HCT116 (cell line): ENCODE data around the gene KCND3. TPM values are rescaled to one million over a fixed set of nuclear protein-coding genes. Genes with fewer than 3 reads are reported as not detected.

ENCODE experiments used
- ATAC-seq: fragments of 200-7000 bp; cut with Tn5 transposase; 2 replicates; pipeline ENCODE4 v1.9.1; 2020; ENCODE audit warnings: mild to moderate bottlenecking, moderate library complexity
- BruUV-seq: library from RNA; stranded (reverse); fragments of 400-500 nt; replicated peaks from 2 replicates; lab custom pipeline; 2021; lab: Mats Ljungman, UMichigan
- CTCF ChIA-PET: fragments of 300-600 bp; sonication (Branson Sonifier 250); formaldehyde crosslinking; loops from one replicate; lab custom pipeline; 2021; ENCODE audit warnings: antibody characterized with exemption; lab: Charles Lee
- POLR2A ChIA-PET: fragments of 300-600, 350-600 bp; sonication (Branson Sonifier 250); formaldehyde crosslinking; loops from one replicate; lab custom pipeline; 2021; ENCODE audit warnings: antibody characterized with exemption; lab: Charles Lee
- RAD21 ChIA-PET, 2 experiments: fragments of 300-600 bp; sonication (Branson Sonifier 250); formaldehyde crosslinking; loops; one replicate each; lab custom pipeline; 2023; ENCODE audit warnings: low total read pairs in 2 of 2; ENCODE audit not compliant: uncharacterized antibody in 2 of 2, unreplicated experiment in 2 of 2, low non-redundant PET in 1 of 2; lab: Charles Lee
- DNase-seq: peaks from one replicate; pipeline ENCODE4 v3.0.0-alpha.2; 2010; ENCODE audit warnings: low read depth, low spot score
- H2AFZ ChIP-seq: fragments of 200-600 bp; shearing (Covaris generic), sonication (generic); 2 replicates; pipeline ENCODE4 v1.6.1; 2017; ENCODE audit warnings: low read depth, mixed run types, mixed read lengths, antibody characterized with exemption, low read length; ENCODE audit not compliant: poor library complexity, severe bottlenecking
- H3K27ac ChIP-seq: 2 replicates; pipeline ENCODE4 v1.5.1; 2012; ENCODE audit warnings: low read depth, low read length
- H3K27me3 ChIP-seq: fragments of 200-600 bp; sonication (generic); 2 replicates; pipeline ENCODE4 v1.6.1; 2016; ENCODE audit warnings: mixed run types, low read length, mixed read lengths; ENCODE audit not compliant: insufficient read depth
- H3K36me3 ChIP-seq, 2 experiments: fragments of 200-500 bp in 1 of 2; fragments of 200-600 bp in 1 of 2; sonication (Bioruptor generic) in 1 of 2; sonication (generic) in 1 of 2; 2 replicates each; pipeline versions ENCODE4 v1.5.1 to v1.6.1; 2014 to 2016; ENCODE audit warnings: low read length in 2 of 2, inconsistent platforms in 1 of 2, mixed read lengths in 1 of 2, mixed run types in 1 of 2; ENCODE audit not compliant: insufficient read depth in 2 of 2, control insufficient read depth in 1 of 2
- H3K4me1 ChIP-seq, 2 experiments: fragments of 200-600 bp in 1 of 2; sonication (generic) in 1 of 2; 2 replicates each; pipeline versions ENCODE4 v1.5.1 to v1.6.1; 2012 to 2017; ENCODE audit warnings: low read length in 2 of 2, inconsistent platforms in 1 of 2, mild to moderate bottlenecking in 1 of 2, mixed read lengths in 1 of 2, mixed run types in 1 of 2, moderate library complexity in 1 of 2; ENCODE audit not compliant: insufficient read depth in 2 of 2, control insufficient read depth in 1 of 2
- H3K4me2 ChIP-seq: fragments of 200-600 bp; sonication (generic); 2 replicates; pipeline ENCODE4 v1.6.1; 2017; ENCODE audit warnings: mixed run types, low read length, mixed read lengths
- H3K4me3 ChIP-seq, 2 experiments: fragments of 200-600 bp in 1 of 2; sonication (generic) in 1 of 2; replicated peaks in 1 of 2; 2 replicates each; pipeline ENCODE4 v1.5.1; 2011 to 2016; ENCODE audit warnings: low read length in 2 of 2, control low read depth in 1 of 2, low read depth in 1 of 2, mild to moderate bottlenecking in 1 of 2, mixed read lengths in 1 of 2, mixed run types in 1 of 2
- H3K79me2 ChIP-seq: fragments of 200-600 bp; sonication (generic); 2 replicates; pipeline ENCODE4 v1.6.1; 2017; ENCODE audit warnings: mild to moderate bottlenecking, mixed run types, low read length, moderate library complexity, mixed read lengths; ENCODE audit not compliant: insufficient read depth
- H3K9ac ChIP-seq: fragments of 200-600 bp; sonication (generic); 2 replicates; pipeline ENCODE4 v1.6.1; 2016; ENCODE audit warnings: low read length, mixed read lengths
- H3K9me2 ChIP-seq: fragments of 200-600 bp; sonication (generic), shearing (Covaris generic); 2 replicates; pipeline ENCODE4 v1.6.1; 2017; ENCODE audit warnings: mixed run types, mild to moderate bottlenecking, moderate library complexity; ENCODE audit not compliant: insufficient read depth
- H3K9me3 ChIP-seq, 2 experiments: fragments of 200-500 bp in 1 of 2; fragments of 200-600 bp in 1 of 2; sonication (Bioruptor generic) in 1 of 2; sonication (generic) in 1 of 2; 2 replicates each; pipeline ENCODE4 v1.6.1; 2014 to 2017; ENCODE audit warnings: low read length in 2 of 2, mixed read lengths in 2 of 2, inconsistent platforms in 1 of 2, low read depth in 1 of 2, mild to moderate bottlenecking in 1 of 2, mixed run types in 1 of 2, moderate library complexity in 1 of 2; ENCODE audit not compliant: control insufficient read depth in 1 of 2, insufficient read depth in 1 of 2
- H4K20me1 ChIP-seq: fragments of 200-600 bp; sonication (generic), shearing (Covaris generic); 2 replicates; pipeline ENCODE4 v1.6.1; 2017; ENCODE audit warnings: mixed run types, mild to moderate bottlenecking, moderate library complexity; ENCODE audit not compliant: insufficient read depth
- CBX3 ChIP-seq: IDR thresholded peaks from 2 replicates; pipeline ENCODE4 v1.6.1; 2012; ENCODE audit warnings: low read depth
- EGR1 ChIP-seq: IDR thresholded peaks from 2 replicates; pipeline ENCODE4 v1.6.1; 2012; ENCODE audit warnings: low read depth
- SIN3A ChIP-seq: IDR thresholded peaks from 2 replicates; pipeline ENCODE4 v1.6.1; 2012; ENCODE audit warnings: low read depth
- SRF ChIP-seq: IDR thresholded peaks from 2 replicates; pipeline ENCODE4 v1.6.1; 2012; ENCODE audit warnings: low read depth
- YY1 ChIP-seq: IDR thresholded peaks from 2 replicates; pipeline ENCODE4 v1.6.1; 2011; ENCODE audit warnings: low read length, low read depth, moderate library complexity, mild to moderate bottlenecking; ENCODE audit not compliant: insufficient replicate concordance; ENCODE audit errors: extremely low read depth
- intact Hi-C: fragments of 100-400 bp; cut with micrococcal nuclease; formaldehyde crosslinking; loops from 2 replicates; pipeline ENCODE4 v1.10.0; 2022
- total RNA-seq: library from RNA; stranded (reverse); gene quantifications from one replicate; pipeline ENCODE4 v1.2.1, GENCODE V29; 2021; ENCODE audit not compliant: unreplicated experiment
- TF ChIP-seq, protein P1 (sequence below): IDR thresholded peaks from 2 replicates; pipeline ENCODE4 v1.6.1; 2011; ENCODE audit warnings: mild to moderate bottlenecking, low read length, moderate library complexity; ENCODE audit not compliant: insufficient replicate concordance; ENCODE audit errors: extremely low read depth

The KCND3 gene
- total RNA-seq, 1 experiment from 2014 or later = 0.44 TPM

DNA sequence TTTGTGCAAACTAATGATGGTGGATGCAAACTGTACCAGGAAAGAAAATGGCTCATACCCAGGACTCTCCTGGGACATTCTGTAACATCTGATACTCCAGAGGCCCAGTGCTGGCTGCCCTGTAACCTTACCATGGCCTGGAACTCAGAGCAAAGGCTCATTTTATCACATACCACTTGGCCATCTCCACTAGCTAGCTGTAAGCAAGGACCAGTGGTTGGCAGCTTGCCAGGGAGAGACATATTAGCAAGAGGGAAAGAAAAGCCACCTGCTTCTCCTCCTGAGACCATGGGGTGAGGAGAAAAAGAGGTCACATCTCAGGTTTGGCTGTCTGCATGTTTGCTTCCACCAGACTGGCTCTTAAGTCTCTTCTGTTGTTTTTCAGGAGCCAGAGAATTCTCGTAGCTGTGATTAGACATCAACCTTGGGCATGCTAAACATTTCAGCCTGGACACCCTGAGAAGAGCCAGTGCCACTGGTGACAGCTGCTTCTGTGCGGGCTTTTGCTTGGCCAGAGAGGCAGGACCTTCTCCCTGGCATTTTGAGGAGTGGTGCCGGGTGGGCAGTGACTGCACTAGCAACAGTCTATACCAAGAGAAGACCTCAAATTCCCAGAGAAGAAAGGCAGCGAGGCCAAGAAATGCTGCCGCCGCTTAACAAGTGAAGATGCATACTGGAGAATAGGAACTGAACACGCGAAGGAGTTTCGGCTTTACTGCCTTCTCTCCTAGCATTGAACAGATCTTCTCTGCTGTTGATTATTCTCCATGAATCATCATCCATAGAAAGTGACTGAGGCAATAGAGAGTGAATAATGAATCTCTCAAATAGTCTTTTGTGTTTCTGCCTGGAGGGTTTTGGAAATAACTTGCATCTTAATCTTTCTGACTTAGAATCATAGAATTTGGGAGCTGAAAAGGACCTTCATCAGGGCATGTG is 243.5 kb downstream of the KCND3 start:
- H3K27me3 ChIP-seq = peaks cover 4% of the 10 kb centered on the region; the same call in 1 of the 2 replicates
- CTCF ChIA-PET = interaction anchor here (1.4 to 2.3 kb wide), 4 partner anchors 9 to 271 kb away, joined by 3 to 63 read pairs (median 6); no protein-coding TSS in a partner anchor
- TF ChIP-seq EGR1 (no peak), YY1 (no peak), SIN3A (no peak), CBX3 (no peak), SRF (no peak)
- TF ChIP-seq, protein P1, sequence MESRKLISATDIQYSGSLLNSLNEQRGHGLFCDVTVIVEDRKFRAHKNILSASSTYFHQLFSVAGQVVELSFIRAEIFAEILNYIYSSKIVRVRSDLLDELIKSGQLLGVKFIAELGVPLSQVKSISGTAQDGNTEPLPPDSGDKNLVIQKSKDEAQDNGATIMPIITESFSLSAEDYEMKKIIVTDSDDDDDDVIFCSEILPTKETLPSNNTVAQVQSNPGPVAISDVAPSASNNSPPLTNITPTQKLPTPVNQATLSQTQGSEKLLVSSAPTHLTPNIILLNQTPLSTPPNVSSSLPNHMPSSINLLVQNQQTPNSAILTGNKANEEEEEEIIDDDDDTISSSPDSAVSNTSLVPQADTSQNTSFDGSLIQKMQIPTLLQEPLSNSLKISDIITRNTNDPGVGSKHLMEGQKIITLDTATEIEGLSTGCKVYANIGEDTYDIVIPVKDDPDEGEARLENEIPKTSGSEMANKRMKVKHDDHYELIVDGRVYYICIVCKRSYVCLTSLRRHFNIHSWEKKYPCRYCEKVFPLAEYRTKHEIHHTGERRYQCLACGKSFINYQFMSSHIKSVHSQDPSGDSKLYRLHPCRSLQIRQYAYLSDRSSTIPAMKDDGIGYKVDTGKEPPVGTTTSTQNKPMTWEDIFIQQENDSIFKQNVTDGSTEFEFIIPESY = no peak
- no peak overlapping the region for H3K4me2 ChIP-seq
- no peaks in the 10 kb centered on the region for H3K9me3 ChIP-seq
- no peak overlapping the region for H3K4me3 ChIP-seq
- no peak overlapping the region for H3K27ac ChIP-seq
- H4K20me1 ChIP-seq = no peaks in the 10 kb centered on the region
- intact Hi-C loops = loop anchor here (1.0 kb wide), 1 partner anchor 265 kb away; no protein-coding TSS in a partner anchor
- POLR2A ChIA-PET = interaction anchor here (1.1 kb wide), 1 partner anchor 15 kb away, joined by 4 read pairs; no protein-coding TSS in a partner anchor
- no peaks in the 10 kb centered on the region for H3K79me2 ChIP-seq
- ATAC-seq (no peak), DNase-seq (no peak)
- BruUV-seq = no TSS peak
- H3K36me3 ChIP-seq = no peaks in the 10 kb centered on the region
- peaks cover 0 to 8% of the 10 kb centered on the region in 2 experiments; a peak in 2 of 4 replicates for H3K4me1 ChIP-seq
- H3K9ac ChIP-seq = no peak overlapping the region
- no peak overlapping the region for H2AFZ ChIP-seq
- no peaks in the 10 kb centered on the region for H3K9me2 ChIP-seq
- RAD21 ChIA-PET = no interaction called here
